Mesenchymal stem cell (in vitro differentiated cells and primary cell): Measurements from ENCODE around the gene SELENON.
A peak's percentile ranks its signal among the peaks of the same experiment; 100 is the strongest.

Experiments used
- DNase-seq: peaks from one replicate; pipeline ENCODE4 v3.0.0-alpha.2; 2013
- H2AFZ ChIP-seq: one replicate; pipeline ENCODE4 v1.6.1; 2013; ENCODE audit warnings: low read depth, mild to moderate bottlenecking, control low read depth, inconsistent platforms, low read length, moderate library complexity
- H2AK5ac ChIP-seq: 2 replicates; pipeline ENCODE4 v1.6.1; 2013; ENCODE audit warnings: low read length, moderate library complexity, mild to moderate bottlenecking, inconsistent platforms; ENCODE audit not compliant: severe bottlenecking
- H2BK120ac ChIP-seq: one replicate; pipeline ENCODE4 v1.6.1; 2013; ENCODE audit warnings: low read depth, mild to moderate bottlenecking, inconsistent platforms, low read length, moderate library complexity
- H2BK12ac ChIP-seq, 2 experiments: one replicate each; pipeline ENCODE4 v1.6.1; 2013; ENCODE audit warnings: inconsistent platforms in 2 of 2, low read length in 2 of 2, mild to moderate bottlenecking in 2 of 2, moderate library complexity in 2 of 2, control low read depth in 1 of 2
- H2BK15ac ChIP-seq: one replicate; pipeline ENCODE4 v1.6.1; 2013; ENCODE audit warnings: mild to moderate bottlenecking, low read depth, inconsistent platforms; ENCODE audit not compliant: poor library complexity, severe bottlenecking
- H2BK5ac ChIP-seq: 2 replicates; pipeline ENCODE4 v1.6.1; 2013; ENCODE audit warnings: low read depth, mild to moderate bottlenecking, low read length, control low read depth, inconsistent platforms; ENCODE audit not compliant: poor library complexity, severe bottlenecking
- H3K14ac ChIP-seq, 2 experiments: one replicate each; pipeline ENCODE4 v1.6.1; 2013; ENCODE audit warnings: inconsistent platforms in 2 of 2, low read length in 2 of 2, control low read depth in 1 of 2, mild to moderate bottlenecking in 1 of 2, moderate library complexity in 1 of 2
- H3K18ac ChIP-seq, 2 experiments: one replicate each; pipeline ENCODE4 v1.6.1; 2013; ENCODE audit warnings: inconsistent platforms in 2 of 2, low read length in 2 of 2, control low read depth in 1 of 2, low read depth in 1 of 2, mild to moderate bottlenecking in 1 of 2
- H3K23ac ChIP-seq, 2 experiments: one replicate each; pipeline ENCODE4 v1.6.1; 2013; ENCODE audit warnings: inconsistent platforms in 2 of 2, low read length in 2 of 2, mild to moderate bottlenecking in 2 of 2, moderate library complexity in 2 of 2, control low read depth in 1 of 2
- H3K27ac ChIP-seq: 2 replicates; pipeline ENCODE4 v1.5.1; 2013; ENCODE audit warnings: mild to moderate bottlenecking, moderate library complexity, low read length, control low read depth, inconsistent platforms; ENCODE audit not compliant: poor library complexity, severe bottlenecking
- H3K27me3 ChIP-seq, 2 experiments: 2 replicates each; pipeline versions ENCODE4 v1.6.1 to v1.7.0; 2013; ENCODE audit warnings: low read length in 2 of 2, mild to moderate bottlenecking in 2 of 2, moderate library complexity in 2 of 2, control low read depth in 1 of 2, inconsistent platforms in 1 of 2; ENCODE audit not compliant: control insufficient read depth in 1 of 2, insufficient read depth in 1 of 2
- H3K36me3 ChIP-seq, 2 experiments: 2 replicates each; pipeline versions ENCODE4 v1.6.1 to v1.7.0; 2013; ENCODE audit warnings: low read length in 2 of 2, control low read depth in 1 of 2, inconsistent platforms in 1 of 2, low read depth in 1 of 2, mild to moderate bottlenecking in 1 of 2; ENCODE audit not compliant: insufficient read depth in 2 of 2, control insufficient read depth in 1 of 2
- H3K4ac ChIP-seq, 2 experiments: one replicate each; pipeline ENCODE4 v1.6.1; 2013; ENCODE audit warnings: inconsistent platforms in 2 of 2, low read length in 2 of 2, mild to moderate bottlenecking in 2 of 2, moderate library complexity in 2 of 2, control low read depth in 1 of 2, low read depth in 1 of 2
- H3K4me1 ChIP-seq: 2 replicates; pipeline ENCODE4 v1.6.1; 2013; ENCODE audit warnings: low read depth, low read length, control low read depth; ENCODE audit not compliant: control insufficient read depth, insufficient read depth
- H3K4me2 ChIP-seq: 2 replicates; pipeline ENCODE4 v1.6.1; 2013; ENCODE audit warnings: low read length, mild to moderate bottlenecking, inconsistent platforms; ENCODE audit not compliant: poor library complexity, severe bottlenecking
- H3K4me3 ChIP-seq, 2 experiments: 2 replicates each; pipeline versions ENCODE4 v1.5.1 to v1.7.0; 2013; ENCODE audit warnings: low read length in 2 of 2, mild to moderate bottlenecking in 2 of 2, control low read depth in 1 of 2, low read depth in 1 of 2; ENCODE audit not compliant: insufficient read depth in 1 of 2
- H3K79me1 ChIP-seq: replicated peaks from 2 replicates; pipeline ENCODE4 v1.6.1; 2013; ENCODE audit warnings: mild to moderate bottlenecking, control low read depth, low read length, inconsistent platforms; ENCODE audit not compliant: poor library complexity, severe bottlenecking
- H3K9ac ChIP-seq: 2 replicates; pipeline ENCODE4 v1.7.0; 2013; ENCODE audit warnings: mild to moderate bottlenecking, low read length, moderate library complexity
- H3K9me3 ChIP-seq: 2 replicates; pipeline ENCODE4 v1.7.0; 2013; ENCODE audit warnings: mild to moderate bottlenecking, low read length; ENCODE audit not compliant: control insufficient read depth
- H4K8ac ChIP-seq: one replicate; pipeline ENCODE4 v1.6.1; 2013; ENCODE audit warnings: inconsistent platforms, mild to moderate bottlenecking, low read length, moderate library complexity
- H4K91ac ChIP-seq: one replicate; pipeline ENCODE4 v1.6.1; 2013; ENCODE audit warnings: mild to moderate bottlenecking, low read length, inconsistent platforms
- WGBS: methylation state at CpG from one replicate; pipeline ENCODE4 v1.1.7; 2013; ENCODE audit warnings: mixed read lengths; 5-methylcytosine and 5-hydroxymethylcytosine counted together

Gene SELENON

GRCh38 chr1:25806418-25806817 lies 6.4 kb downstream of the SELENON start:
- Histone ChIP-seq H3K4me2 (no peak overlapping the region), H2BK15ac (no peak overlapping the region), H3K79me1 (peaks cover 13% of the 10 kb centered on the region), H2BK120ac (no peak overlapping the region), H3K9ac (peak overlapping the region; percentile 13), H3K4me3 (no peak overlapping the region), H3K9me3 (no peaks in the 10 kb centered on the region), H3K27ac (no peak overlapping the region), H2BK5ac (no peak overlapping the region), H3K4ac (no peak overlapping the region), H3K14ac (no peak overlapping the region), H3K36me3 (peaks cover 57 to 64% of the 10 kb centered on the region in 2 experiments), H2AK5ac (no peak overlapping the region), H3K27me3 (no peaks in the 10 kb centered on the region), H2AFZ (no peak overlapping the region), H3K23ac (no peak overlapping the region), H4K8ac (no peak overlapping the region), H3K4me1 (peaks cover 10% of the 10 kb centered on the region), H3K18ac (no peak overlapping the region), H2BK12ac (no peak overlapping the region), H4K91ac (no peak overlapping the region)
- DNase-seq: no peak
- 97% methylated on average over 4 of the region's 4 CpGs for WGBS

GRCh38 chr1:25807480-25808390 lies 7.7 kb downstream of the SELENON start:
- peaks cover 63 to 72% of the 10 kb centered on the region in 2 experiments for H3K36me3 ChIP-seq
- H3K4me2 ChIP-seq: no peak overlapping the region
- no peak overlapping the region for H4K91ac ChIP-seq
- no peaks in the 10 kb centered on the region for H3K9me3 ChIP-seq
- peak overlapping the region; percentile 51 for H3K9ac ChIP-seq
- no peak for DNase-seq
- no peak overlapping the region for H2AK5ac ChIP-seq
- no peak overlapping the region for H3K23ac ChIP-seq
- H3K4me1 ChIP-seq: peaks cover 10% of the 10 kb centered on the region
- H2BK5ac ChIP-seq: no peak overlapping the region
- H2BK12ac ChIP-seq: no peak overlapping the region
- H2AFZ ChIP-seq: no peak overlapping the region
- H3K27me3 ChIP-seq: no peaks in the 10 kb centered on the region
- H4K8ac ChIP-seq: no peak overlapping the region
- 93% methylated on average over 20 of the region's 20 CpGs for WGBS
- H2BK15ac ChIP-seq: no peak overlapping the region
- peaks cover 11% of the 10 kb centered on the region for H3K79me1 ChIP-seq
- no peak overlapping the region for H3K4me3 ChIP-seq
- H3K14ac ChIP-seq: no peak overlapping the region
- H3K4ac ChIP-seq: no peak overlapping the region
- no peak overlapping the region for H2BK120ac ChIP-seq
- no peak overlapping the region for H3K18ac ChIP-seq
- H3K27ac ChIP-seq: no peak overlapping the region

GRCh38 chr1:25808481-25809244 lies 8.7 kb downstream of the SELENON start:
- Histone ChIP-seq H4K91ac (no peak overlapping the region), H2BK5ac (no peak overlapping the region), H3K79me1 (peaks cover 11% of the 10 kb centered on the region), H3K14ac (no peak overlapping the region), H3K4me2 (no peak overlapping the region), H3K23ac (no peak overlapping the region), H2AK5ac (no peak overlapping the region), H3K27me3 (no peaks in the 10 kb centered on the region), H3K36me3 (peaks cover 67 to 78% of the 10 kb centered on the region in 2 experiments), H4K8ac (no peak overlapping the region), H3K18ac (no peak overlapping the region), H3K27ac (no peak overlapping the region), H3K4ac (no peak overlapping the region), H2BK120ac (no peak overlapping the region), H3K4me1 (peaks cover 10% of the 10 kb centered on the region), H3K4me3 (no peak overlapping the region), H2BK15ac (no peak overlapping the region), H3K9me3 (no peaks in the 10 kb centered on the region), H2AFZ (no peak overlapping the region), H2BK12ac (no peak overlapping the region), H3K9ac (no peak overlapping the region)
- no peak for DNase-seq
- WGBS: 95% methylated on average over 34 of the region's 34 CpGs

- Histone ChIP-seq H3K4me3 (no peak overlapping the region), H3K14ac (no peak overlapping the region)
- 97% methylated on average over 18 of the region's 18 CpGs for WGBS
Measured at GRCh38 chr1:25809283-25809926, 9.4 kb downstream of the SELENON start.

More at GRCh38 chr1:25809283-25809926, 9.4 kb downstream of the SELENON start:
- peaks cover 74 to 85% of the 10 kb centered on the region in 2 experiments for H3K36me3 ChIP-seq
- H2BK120ac ChIP-seq: no peak overlapping the region
- no peak overlapping the region for H2AFZ ChIP-seq
- H3K18ac ChIP-seq: no peak overlapping the region
- DNase-seq: no peak
- peaks cover 7% of the 10 kb centered on the region for H3K4me1 ChIP-seq
- no peak overlapping the region for H2AK5ac ChIP-seq
- H2BK15ac ChIP-seq: no peak overlapping the region
- no peak overlapping the region for H4K8ac ChIP-seq
- no peak overlapping the region for H3K4ac ChIP-seq
- H4K91ac ChIP-seq: no peak overlapping the region
- H3K9me3 ChIP-seq: no peaks in the 10 kb centered on the region
- H3K79me1 ChIP-seq: peaks cover 11% of the 10 kb centered on the region
- H3K9ac ChIP-seq: no peak overlapping the region
- H3K23ac ChIP-seq: no peak overlapping the region
- no peak overlapping the region for H3K27ac ChIP-seq
- H2BK5ac ChIP-seq: no peak overlapping the region
- no peak overlapping the region for H2BK12ac ChIP-seq
- H3K27me3 ChIP-seq: no peaks in the 10 kb centered on the region
- H3K4me2 ChIP-seq: no peak overlapping the region
